ENCODE data around the gene ASS1. TPM values are rescaled to one million over a fixed set of nuclear protein-coding genes. Genes with fewer than 3 reads are reported as not detected.

The ASS1 gene
- total RNA-seq, 1 donor from 2014 or later, result 95.3 TPM

Other genes starting within 250 kb of the ASS1 start
- gene HMCN2, start 179.2 kb upstream of the ASS1 start, total RNA-seq (ENCODE audit: insufficient read depth, low replicate concordance), result 7.5 TPM
- 39.0 TPM for gene FUBP3, start 134.6 kb downstream of the ASS1 start, total RNA-seq (ENCODE audit: insufficient read depth, low replicate concordance)
- gene PRDM12, start 219.6 kb downstream of the ASS1 start, total RNA-seq (ENCODE audit: insufficient read depth, low replicate concordance), result not detected
- gene EXOSC2, start 248.8 kb downstream of the ASS1 start, total RNA-seq (ENCODE audit: insufficient read depth, low replicate concordance), result 19.7 TPM